Ammon's horn (tissue), 1 donor: ENCODE results near the gene ARL5C.

Source experiments
- DNase-seq: peaks from one replicate; pipeline ENCODE4 v3.0.0-alpha.2; 2016; ENCODE audit warnings: low spot score

The ARL5C gene

DNA sequence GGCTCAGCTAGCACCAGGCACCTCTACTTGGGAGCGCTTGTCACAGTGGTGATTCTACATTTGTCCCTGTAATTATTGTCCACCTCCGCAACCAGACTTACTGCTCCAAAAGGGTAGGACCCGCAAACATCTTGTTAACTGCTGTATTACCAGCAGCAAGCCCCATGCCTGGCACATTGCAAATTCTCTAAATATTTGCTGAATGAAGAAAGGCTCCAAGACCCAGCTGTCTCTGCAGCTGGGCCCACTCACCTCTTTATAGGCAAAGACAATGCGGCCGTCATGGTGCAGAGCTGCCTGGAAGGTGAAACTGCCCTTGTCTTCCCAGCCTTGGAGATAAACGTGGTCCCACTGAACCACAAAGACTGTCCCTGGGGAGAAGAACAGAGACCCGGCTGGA is 58.8 kb downstream of the ARL5C start:
- DNase-seq = no peak
